Neuronal stem cell (in vitro differentiated cells): ENCODE results near the gene AP1M2.

ENCODE experiments used
- DNase-seq: peaks from one replicate; pipeline ENCODE4 v3.0.0-alpha.2; 2013; ENCODE audit warnings: low spot score
- H2AFZ ChIP-seq: one replicate; pipeline ENCODE4 v1.6.1; 2013; ENCODE audit warnings: mild to moderate bottlenecking, low read length, inconsistent platforms
- H2AK5ac ChIP-seq: 2 replicates; pipeline ENCODE4 v1.6.1; 2013; ENCODE audit warnings: low read depth, mild to moderate bottlenecking, inconsistent platforms, low read length, moderate library complexity, mixed read lengths
- H2BK120ac ChIP-seq: 2 replicates; pipeline ENCODE4 v1.6.1; 2013; ENCODE audit warnings: low read depth, mild to moderate bottlenecking, inconsistent platforms, low read length, moderate library complexity, mixed read lengths
- H2BK12ac ChIP-seq: one replicate; pipeline ENCODE4 v1.6.1; 2013; ENCODE audit warnings: low read length, inconsistent platforms
- H2BK15ac ChIP-seq: 2 replicates; pipeline ENCODE4 v1.6.1; 2013; ENCODE audit warnings: mild to moderate bottlenecking, low read length, inconsistent platforms, mixed read lengths
- H2BK5ac ChIP-seq: one replicate; pipeline ENCODE4 v1.6.1; 2013; ENCODE audit warnings: inconsistent platforms, mild to moderate bottlenecking, low read length, moderate library complexity
- H3K14ac ChIP-seq: one replicate; pipeline ENCODE4 v1.6.1; 2013; ENCODE audit warnings: low read length, inconsistent platforms
- H3K18ac ChIP-seq: 2 replicates; pipeline ENCODE4 v1.6.1; 2013; ENCODE audit warnings: low read length, inconsistent platforms
- H3K23ac ChIP-seq: 2 replicates; pipeline ENCODE4 v1.6.1; 2013; ENCODE audit warnings: low read depth, mild to moderate bottlenecking, mixed read lengths, low read length, inconsistent platforms; ENCODE audit not compliant: poor library complexity
- H3K27ac ChIP-seq: replicated peaks from 3 replicates; pipeline ENCODE4 v1.5.1; 2013; ENCODE audit warnings: low read length, inconsistent platforms
- H3K27me3 ChIP-seq, 3 experiments: 2 replicates each; pipeline ENCODE4 v1.6.1; 2013; ENCODE audit warnings: low read length in 3 of 3, mild to moderate bottlenecking in 2 of 3, inconsistent platforms in 1 of 3, low read depth in 1 of 3, mixed read lengths in 1 of 3, moderate library complexity in 1 of 3; ENCODE audit not compliant: control insufficient read depth in 3 of 3, insufficient read depth in 3 of 3
- H3K36me3 ChIP-seq, 2 donors: replicated peaks in 1 of 2; 2 replicates each; pipeline ENCODE4 v1.6.1; 2013; ENCODE audit warnings: low read length in 2 of 2; ENCODE audit not compliant: control insufficient read depth in 2 of 2, insufficient read depth in 2 of 2
- H3K4ac ChIP-seq: 2 replicates; pipeline ENCODE4 v1.6.1; 2013; ENCODE audit warnings: inconsistent platforms, mild to moderate bottlenecking, low read length, moderate library complexity
- H3K4me1 ChIP-seq, 2 donors: 1 replicate in 1 of 2; 2 replicates in 1 of 2; pipeline ENCODE4 v1.6.1; 2013; ENCODE audit warnings: low read length in 2 of 2, low read depth in 1 of 2; ENCODE audit not compliant: control insufficient read depth in 2 of 2, insufficient read depth in 1 of 2
- H3K4me2 ChIP-seq: one replicate; pipeline ENCODE4 v1.6.1; 2013; ENCODE audit warnings: mild to moderate bottlenecking, low read length, inconsistent platforms; ENCODE audit not compliant: insufficient read depth, poor library complexity, severe bottlenecking
- H3K4me3 ChIP-seq, 2 donors: 2 replicates each; pipeline ENCODE4 v1.5.1; 2013; ENCODE audit warnings: low read length in 2 of 2, mild to moderate bottlenecking in 2 of 2, inconsistent platforms in 1 of 2, moderate library complexity in 1 of 2
- H3K79me1 ChIP-seq: one replicate; pipeline ENCODE4 v1.6.1; 2013; ENCODE audit warnings: low read depth, mild to moderate bottlenecking, inconsistent platforms, low read length, moderate library complexity
- H3K9ac ChIP-seq: one replicate; pipeline ENCODE4 v1.6.1; 2013; ENCODE audit warnings: mild to moderate bottlenecking, low read depth, low read length, inconsistent platforms; ENCODE audit not compliant: poor library complexity
- H3K9me3 ChIP-seq, 2 donors: replicated peaks in 1 of 2; 2 replicates each; pipeline versions ENCODE3 to v1.6.1; 2013; ENCODE audit warnings: low read length in 2 of 2, mild to moderate bottlenecking in 2 of 2, inconsistent platforms in 1 of 2, low read depth in 1 of 2, mixed read lengths in 1 of 2, moderate library complexity in 1 of 2; ENCODE audit not compliant: control insufficient read depth in 2 of 2, insufficient read depth in 1 of 2
- H4K8ac ChIP-seq: one replicate; pipeline ENCODE4 v1.6.1; 2013; ENCODE audit warnings: low read depth, mild to moderate bottlenecking, inconsistent platforms, low read length, moderate library complexity
- H4K91ac ChIP-seq: one replicate; pipeline ENCODE4 v1.6.1; 2013; ENCODE audit warnings: low read length, low read depth, mild to moderate bottlenecking, inconsistent platforms; ENCODE audit not compliant: poor library complexity
- WGBS, 2 donors: extraction: QIAGEN DNeasy Blood & Tissue Kit; methylation state at CpG; one replicate each; pipeline ENCODE4 v1.1.7; 2013; ENCODE audit warnings: missing lambda C conversion rate in 2 of 2, mixed read lengths in 1 of 2; ENCODE audit not compliant: insufficient read length in 2 of 2, insufficient replicate concordance in 1 of 2; ENCODE audit errors: extremely low coverage in 2 of 2; 5-methylcytosine and 5-hydroxymethylcytosine counted together

Gene AP1M2

GRCh38 chr19:10549733-10550132, 37.4 kb downstream of the AP1M2 start:
- Histone ChIP-seq H4K8ac (no peak overlapping the region), H2BK12ac (no peak overlapping the region), H3K27ac (no peak overlapping the region), H3K9me3 (no peaks in the 10 kb centered on the region), H3K4ac (no peak overlapping the region), H3K36me3 (peaks cover 42 to 70% of the 10 kb centered on the region in 2 donors), H3K4me3 (no peak overlapping the region), H2BK15ac (no peak overlapping the region), H2BK120ac (no peak overlapping the region), H2AK5ac (no peak overlapping the region), H3K4me1 (peaks cover 0 to 4% of the 10 kb centered on the region in 2 donors), H3K79me1 (peaks cover 5% of the 10 kb centered on the region), H3K23ac (no peak overlapping the region), H2BK5ac (no peak overlapping the region), H3K18ac (no peak overlapping the region), H3K4me2 (no peak overlapping the region), H2AFZ (no peak overlapping the region), H3K9ac (no peak overlapping the region), H3K14ac (no peak overlapping the region), H4K91ac (no peak overlapping the region), H3K27me3 (no peaks in the 10 kb centered on the region)
- DNase-seq, result no peak
- no CpG with 5 or more reads among the region's 7 CpGs for WGBS, 2 donors

DNA sequence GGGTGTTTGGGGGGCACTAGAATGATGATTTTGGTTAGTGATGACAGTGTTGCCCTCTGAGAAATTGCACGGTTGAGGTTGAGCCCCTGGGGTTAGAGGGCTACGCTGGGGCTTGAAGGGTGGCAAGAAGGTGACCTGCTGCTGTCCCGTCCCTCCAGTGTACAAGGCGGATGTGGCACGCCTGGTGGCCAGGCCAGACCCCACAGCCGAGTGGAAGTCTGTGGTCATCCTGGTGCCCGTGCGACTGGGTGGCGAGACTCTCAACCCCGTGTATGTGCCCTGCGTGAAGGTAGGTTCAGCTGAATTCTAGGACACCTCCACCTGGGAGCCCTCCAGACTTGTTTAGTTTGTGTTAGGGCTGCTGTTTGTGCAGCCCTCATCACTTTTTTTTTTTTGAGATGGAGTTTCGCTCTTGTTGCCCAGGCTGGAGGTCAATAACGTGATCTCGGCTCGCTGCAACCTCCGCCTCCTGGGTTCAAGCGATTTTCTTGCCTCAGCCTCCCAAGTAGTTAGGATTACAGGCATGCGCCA, 38.3 kb downstream of the AP1M2 start:
- Histone ChIP-seq H2AK5ac (no peak overlapping the region), H3K79me1 (peaks cover 10% of the 10 kb centered on the region), H3K4me1 (peaks cover 4 to 7% of the 10 kb centered on the region in 2 donors), H4K8ac (no peak overlapping the region), H3K4me3 (peak overlapping the region in 1 of 2 donors; percentile 60), H3K27me3 (no peaks in the 10 kb centered on the region), H3K27ac (no peak overlapping the region), H2BK5ac (peak overlapping the region; percentile 53), H2AFZ (no peak overlapping the region), H3K9ac (no peak overlapping the region), H3K14ac (no peak overlapping the region), H4K91ac (no peak overlapping the region), H2BK12ac (no peak overlapping the region), H3K4me2 (no peak overlapping the region), H3K4ac (no peak overlapping the region), H3K18ac (peak overlapping the region; percentile 57), H3K23ac (no peak overlapping the region), H3K9me3 (no peaks in the 10 kb centered on the region), H2BK120ac (no peak overlapping the region), H3K36me3 (peaks cover 37 to 61% of the 10 kb centered on the region in 2 donors), H2BK15ac (no peak overlapping the region)
- no CpG with 5 or more reads among the region's 18 CpGs for WGBS, 2 donors
- DNase-seq, result no peak

- no peak for DNase-seq
- Histone ChIP-seq H3K36me3 (peaks cover 18 to 41% of the 10 kb centered on the region in 2 donors), H2BK12ac (no peak overlapping the region), H3K4me2 (no peak overlapping the region), H3K27me3 (no peaks in the 10 kb centered on the region), H2BK5ac (no peak overlapping the region), H3K9me3 (no peaks in the 10 kb centered on the region), H3K4me1 (peaks cover 4 to 7% of the 10 kb centered on the region in 2 donors), H3K23ac (no peak overlapping the region), H2BK15ac (no peak overlapping the region), H3K9ac (peak overlapping the region; percentile 44), H4K91ac (no peak overlapping the region), H3K4me3 (no peak overlapping the region), H3K14ac (no peak overlapping the region), H2AFZ (no peak overlapping the region), H3K79me1 (peaks cover 10% of the 10 kb centered on the region), H2BK120ac (no peak overlapping the region), H2AK5ac (no peak overlapping the region), H3K18ac (no peak overlapping the region), H4K8ac (no peak overlapping the region), H3K27ac (no peak overlapping the region), H3K4ac (no peak overlapping the region)
- WGBS, 2 donors, result no CpG with 5 or more reads among the region's 17 CpGs
These were observed 40.3 kb downstream of the AP1M2 start for GRCh38 chr19:10546817-10547216.

DNA sequence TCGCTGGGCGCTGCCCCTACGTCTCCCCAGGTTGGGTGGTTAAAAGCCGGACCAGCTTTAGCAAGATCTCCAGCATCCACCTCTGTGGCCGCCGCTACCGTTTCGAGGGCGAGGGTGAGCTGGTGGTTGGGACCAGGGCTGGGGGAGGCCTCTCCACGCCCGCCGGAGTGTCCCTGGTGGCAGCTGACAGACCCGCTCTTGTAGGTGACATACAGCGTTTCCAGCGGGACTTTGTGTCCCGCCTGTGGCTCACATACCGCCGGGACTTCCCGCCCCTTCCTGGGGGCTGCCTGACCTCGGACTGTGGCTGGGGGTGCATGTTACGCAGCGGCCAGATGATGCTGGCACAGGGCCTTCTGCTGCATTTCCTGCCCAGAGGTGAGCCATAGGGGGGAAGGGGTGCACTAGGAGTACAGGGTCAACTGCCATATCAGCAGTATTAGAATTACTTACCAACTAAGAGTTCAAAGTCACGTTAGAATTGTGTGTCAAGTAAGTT, 42.3 kb downstream of the AP1M2 start:
- Histone ChIP-seq H3K27ac (no peak overlapping the region), H2BK5ac (no peak overlapping the region), H3K18ac (no peak overlapping the region), H2BK12ac (no peak overlapping the region), H3K4me1 (peaks cover 4 to 7% of the 10 kb centered on the region in 2 donors), H4K8ac (no peak overlapping the region), H3K9ac (peak overlapping the region; percentile 55), H2BK120ac (no peak overlapping the region), H2AK5ac (no peak overlapping the region), H3K36me3 (peaks cover 12 to 26% of the 10 kb centered on the region in 2 donors), H2BK15ac (no peak overlapping the region), H3K9me3 (no peaks in the 10 kb centered on the region), H3K27me3 (no peaks in the 10 kb centered on the region), H2AFZ (no peak overlapping the region), H4K91ac (no peak overlapping the region), H3K23ac (peak overlapping the region; percentile 73), H3K79me1 (peaks cover 10% of the 10 kb centered on the region), H3K4me2 (peak overlapping the region; percentile 35), H3K4ac (no peak overlapping the region), H3K14ac (no peak overlapping the region), H3K4me3 (peak overlapping the region; percentile 10 to 88)
- no CpG with 5 or more reads among the region's 23 CpGs for WGBS, 2 donors
- no peak for DNase-seq
